Upper lobe of left lung (tissue), 6 donors: Measurements from ENCODE around the gene HCRT. TPM values are rescaled to one million over a fixed set of nuclear protein-coding genes. Genes with fewer than 3 reads are reported as not detected.

Experiments used
- ATAC-seq, 2 donors: fragments of 200-7000 bp; cut with Tn5 transposase; one replicate each; pipeline ENCODE4 v1.9.1; 2022; ENCODE audit warnings: mild to moderate bottlenecking in 2 of 2, moderate library complexity in 2 of 2; ENCODE audit not compliant: low FRiP score in 2 of 2
- DNase-seq, 2 donors: peaks; one replicate each; pipeline ENCODE4 v3.0.0-alpha.2; 2019 to 2020
- H3K27ac ChIP-seq, 4 donors: fragments of 200-600 bp; sonication (generic); one replicate each; pipeline ENCODE4 v1.5.1; 2016 to 2019
- H3K27me3 ChIP-seq, 4 donors: fragments of 200-600 bp; sonication (generic); one replicate each; pipeline ENCODE4 v1.5.1; 2017 to 2019
- H3K36me3 ChIP-seq, 4 donors: fragments of 200-600 bp; sonication (generic); one replicate each; pipeline ENCODE4 v1.5.1; 2016 to 2019
- H3K4me1 ChIP-seq, 4 donors: fragments of 200-600 bp; sonication (generic); one replicate each; pipeline ENCODE4 v1.5.1; 2018 to 2019
- H3K4me3 ChIP-seq, 4 donors: fragments of 200-600 bp; sonication (generic); one replicate each; pipeline ENCODE4 v1.5.1; 2017 to 2019; ENCODE audit warnings: mild to moderate bottlenecking in 2 of 4, moderate library complexity in 1 of 4
- H3K9me3 ChIP-seq, 4 donors: fragments of 200-600 bp; sonication (generic); one replicate each; pipeline ENCODE4 v1.5.1; 2018 to 2019
- CTCF ChIP-seq, 6 experiments: fragments of 450-650 bp in 4 of 6; fragments of 200-600 bp in 2 of 6; sonication (generic) in 2 of 6; IDR thresholded peaks; one replicate each; pipeline ENCODE4 v1.5.1; 2016 to 2019; ENCODE audit warnings: antibody characterized with exemption in 6 of 6
- EP300 ChIP-seq, 4 donors: sonication (generic); formaldehyde crosslinking; IDR thresholded peaks; one replicate each; pipeline ENCODE4 v1.5.1; 2017; ENCODE audit warnings: antibody characterized with exemption in 4 of 4, control low read depth in 2 of 4
- POLR2A ChIP-seq, 4 donors: fragments of 450-650 bp; IDR thresholded peaks; one replicate each; pipeline ENCODE4 v1.5.1; 2016 to 2017; ENCODE audit warnings: antibody characterized with exemption in 4 of 4, mild to moderate bottlenecking in 2 of 4
- POLR2AphosphoS5 ChIP-seq, 2 donors: sonication (generic); formaldehyde crosslinking; IDR thresholded peaks; one replicate each; pipeline ENCODE4 v1.5.1; 2017; ENCODE audit warnings: antibody characterized with exemption in 2 of 2
- WGBS, 2 donors: methylation state at CpG; one replicate each; pipeline ENCODE4 v1.1.5; 2017 to 2018; 5-methylcytosine and 5-hydroxymethylcytosine counted together
- total RNA-seq, 6 donors: library from RNA; depleted of rRNA in 4 of 6; stranded (reverse); fragments of >200 nt in 4 of 6; gene quantifications; one replicate each; pipeline versions ENCODE4 v1.1.0 to v1.2.1, GENCODE V29; 2016 to 2021
- donor health status: DM: no; HTN: no; CAD: no; lungs with moderate emphysema.
- donor health status: DM: no; HTN: yes; CAD: no; lungs with severe emphysema.

HCRT gene
- total RNA-seq, 6 donors from 2014 or later = not detected

- Histone ChIP-seq H3K4me1 (peaks cover 6 to 8% (median 7%) of the 10 kb centered on the region in 4 donors), H3K36me3 (peaks cover 0 to 46% (median 26%) of the 10 kb centered on the region in 4 donors), H3K4me3 (no peak overlapping the region), H3K27ac (peak overlapping the region in 2 of 4 donors; percentile 12 to 24), H3K27me3 (no peaks in the 10 kb centered on the region), H3K9me3 (no peaks in the 10 kb centered on the region)
- DNase-seq (peak in 1 of 2 donors; percentile 56), ATAC-seq (peak in 1 of 2 donors; percentile 52)
- TF ChIP-seq CTCF (IDR thresholded peaks at IDR 0.05) (no peak), POLR2AphosphoS5 (IDR thresholded peaks at IDR 0.05) (no peak)
- WGBS, 2 donors = 61 to 79% methylated on average over 4 of the region's 4 CpGs
Observed at GRCh38 chr17:42198897-42199296, 13.6 kb upstream of the HCRT start.

- no peak for ATAC-seq
- DNase-seq = no peak
- 90 to 91% methylated on average over 8 of the region's 8 CpGs for WGBS, 2 donors
- Histone ChIP-seq H3K27ac (no peak overlapping the region), H3K4me3 (no peak overlapping the region), H3K4me1 (peaks cover 16 to 20% (median 19%) of the 10 kb centered on the region in 4 donors), H3K27me3 (no peaks in the 10 kb centered on the region), H3K9me3 (no peaks in the 10 kb centered on the region), H3K36me3 (peaks cover 0 to 34% (median 18%) of the 10 kb centered on the region in 4 donors)
- no peak for TF ChIP-seq POLR2AphosphoS5 (IDR thresholded peaks at IDR 0.05)
- TF ChIP-seq CTCF (IDR thresholded peaks at IDR 0.05) = no peak
- no peak for TF ChIP-seq EP300 (IDR thresholded peaks at IDR 0.05)
- TF ChIP-seq POLR2A (IDR thresholded peaks at IDR 0.05) = no peak
Observed at GRCh38 chr17:42197564-42198156, 12.4 kb upstream of the HCRT start.

GRCh38 chr17:42193969-42194899, 9.0 kb upstream of the HCRT start, which contains the start of gene GHDC:
Gene GHDC, minus strand, starts transcription at chr17:42194494. Its CDS starts 913 bp downstream, at chr17:42193581.
- Histone ChIP-seq H3K4me3 (peak within 1 kb of the TSS; percentile 74 to 89 (median 76)), H3K27me3 (no peaks in the 10 kb centered on the region), H3K36me3 (peaks cover 0 to 11% (median 0%) of the 10 kb centered on the region in 4 donors), H3K9me3 (no peaks in the 10 kb centered on the region), H3K27ac (peak within 1 kb of the TSS; percentile 80 to 93 (median 90)), H3K4me1 (peaks cover 16 to 24% (median 19%) of the 10 kb centered on the region in 4 donors)
- DNase-seq (peak in 1 of 2 donors; percentile 92), ATAC-seq (peak; percentile 87 to 96)
- TF ChIP-seq POLR2AphosphoS5 (IDR thresholded peaks at IDR 0.05) (peak; percentile 39 to 80), CTCF (IDR thresholded peaks at IDR 0.05) (peak in 2 of 6 experiments; percentile 10 to 47), POLR2A (IDR thresholded peaks at IDR 0.05) (peak in 1 of 4 donors; percentile 65), EP300 (IDR thresholded peaks at IDR 0.05) (peak in 1 of 4 donors; percentile 11)
- WGBS, 2 donors = 19 to 21% methylated on average over 23 to 24 of the region's 24 CpGs

- Histone ChIP-seq H3K9me3 (no peaks in the 10 kb centered on the region), H3K4me3 (peak overlapping the region; percentile 74 to 89 (median 76)), H3K27ac (peak overlapping the region; percentile 80 to 93 (median 90)), H3K27me3 (no peaks in the 10 kb centered on the region), H3K4me1 (peaks cover 16 to 24% (median 19%) of the 10 kb centered on the region in 4 donors), H3K36me3 (peaks cover 0 to 10% (median 0%) of the 10 kb centered on the region in 4 donors)
- WGBS, 2 donors = 72 to 73% methylated on average over 7 to 11 of the region's 12 CpGs
- no peak for ATAC-seq
- TF ChIP-seq POLR2A (IDR thresholded peaks at IDR 0.05) = no peak
- TF ChIP-seq CTCF (IDR thresholded peaks at IDR 0.05) = no peak
- no peak for DNase-seq
Observed at GRCh38 chr17:42193216-42193968, 8.1 kb upstream of the HCRT start.
